Posterior vena cava (tissue), 2 donors: Measurements from ENCODE around the gene KREMEN1. TPM values are rescaled to one million over a fixed set of nuclear protein-coding genes. Genes with fewer than 3 reads are reported as not detected.
A peak's percentile ranks its signal among the peaks of the same experiment; 100 is the strongest.
"Not testable (repeated sequence)": the region's sequence is repeated elsewhere in the genome, so short reads cannot be mapped to it uniquely, and the experiment has no call there.

Experiments
- DNase-seq: peaks from one replicate; pipeline ENCODE4 v3.0.0-alpha.2; 2020; ENCODE audit warnings: low spot score
- intact Hi-C, 2 donors: fragments of 100-400 bp; cut with DNase I; formaldehyde crosslinking; loops; one replicate each; pipeline versions ENCODE4 v1.14.1 to v1.14.2; 2022 to 2023
- total RNA-seq, 2 donors: library from RNA; stranded (reverse); fragmentation: NEBNext Ultra II Directional; extraction: Animal tissue kit (Norgen Biotek cat#: 25700); gene quantifications; one replicate each; pipeline ENCODE4 v1.2.1, GENCODE V29; 2021
- donor health status: DM: yes; HTN: yes; CAD: no.
- donor health status: DM: yes; HTN: yes; CAD: no.

The KREMEN1 gene
- total RNA-seq, 2 donors from 2014 or later, result 13.7 to 22.2 TPM

DNA sequence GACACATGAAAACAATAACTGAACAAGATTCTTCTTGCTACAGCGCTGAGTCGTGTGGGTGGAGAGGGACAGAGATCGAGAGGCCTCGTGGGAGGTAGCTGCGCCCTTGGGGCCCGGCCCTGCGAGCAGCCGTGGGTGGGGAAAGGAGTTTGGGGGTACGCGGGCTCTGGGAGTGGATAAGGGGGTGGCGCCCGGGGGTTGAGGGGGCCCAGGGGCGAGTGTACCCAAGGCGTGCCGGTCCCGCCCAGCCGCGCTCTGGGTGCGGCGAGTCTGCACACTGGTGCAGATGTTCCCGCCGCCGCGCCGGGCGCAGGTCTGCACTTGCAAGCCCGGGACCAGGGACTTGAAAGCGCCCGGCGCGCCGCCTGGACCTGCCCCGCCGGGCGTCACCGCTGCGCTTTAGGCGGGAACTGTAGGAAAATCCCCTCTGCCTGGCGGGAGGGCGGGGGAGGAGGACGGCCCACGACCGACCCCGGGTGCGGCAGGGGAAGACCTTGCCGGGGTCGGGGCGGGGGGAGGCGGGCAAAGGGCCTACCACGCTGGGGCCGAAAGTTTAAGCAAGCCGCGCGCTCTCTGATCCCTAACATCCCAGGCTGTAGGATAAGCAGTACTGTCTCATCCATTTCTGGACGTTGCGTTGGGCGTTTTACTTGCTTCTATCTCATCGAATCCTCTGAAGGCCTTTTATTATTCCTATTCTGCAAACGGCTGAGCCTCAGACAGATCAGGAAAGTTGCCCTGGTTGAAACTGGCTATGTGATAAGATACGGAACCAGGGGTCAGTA lies 1.4 kb upstream of the KREMEN1 start:
- intact Hi-C loops, result no loop called here
- DNase-seq, result no peak

DNA sequence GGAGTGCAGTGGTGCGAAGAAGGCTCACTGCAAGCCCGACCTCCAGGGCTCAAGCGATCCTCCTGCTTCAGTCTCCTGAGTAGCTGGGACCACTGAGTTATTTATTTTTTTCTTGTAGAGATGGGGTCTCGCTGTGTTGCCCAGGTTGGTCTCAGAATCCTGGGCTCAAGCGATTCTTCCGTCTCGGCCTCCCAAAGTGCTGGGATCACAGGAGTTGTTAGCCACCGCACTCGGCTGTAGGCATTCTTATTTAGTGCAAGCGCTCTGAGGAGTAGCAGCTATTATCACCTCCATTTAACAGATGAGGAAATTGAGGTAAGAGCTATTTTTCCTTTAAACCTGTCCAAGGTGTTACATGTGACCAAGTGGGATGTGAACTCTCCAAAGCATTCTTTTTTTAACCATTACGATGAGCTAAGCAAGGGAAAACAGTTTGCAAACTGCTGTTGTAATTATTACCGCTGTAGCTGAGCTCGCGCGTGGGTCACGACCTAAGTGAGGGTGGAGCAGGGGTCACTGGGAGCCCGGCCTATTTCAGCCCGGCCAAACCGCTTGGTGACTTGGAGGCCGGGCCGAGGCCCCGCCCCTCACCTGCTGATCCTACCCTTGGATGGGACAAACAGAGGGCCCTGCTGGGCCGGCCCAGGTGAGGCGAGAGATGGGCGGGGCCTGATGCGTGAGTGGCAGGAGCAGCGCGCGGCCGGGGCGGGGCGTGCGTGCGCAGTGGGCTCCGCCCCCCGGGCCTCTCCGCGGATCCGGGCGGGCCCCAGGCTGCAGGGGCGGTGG lies 449 bp upstream of the KREMEN1 start:
- peak; percentile 94 for DNase-seq
- intact Hi-C loops, result no loop called here

GRCh38 chr22:29073618-29074275 lies 912 bp downstream of the KREMEN1 start:
- DNase-seq, result no peak
- intact Hi-C loops, result no loop called here

GRCh38 chr22:29074276-29074772 lies 1.5 kb downstream of the KREMEN1 start:
- intact Hi-C loops, result no loop called here
- no peak for DNase-seq

DNA sequence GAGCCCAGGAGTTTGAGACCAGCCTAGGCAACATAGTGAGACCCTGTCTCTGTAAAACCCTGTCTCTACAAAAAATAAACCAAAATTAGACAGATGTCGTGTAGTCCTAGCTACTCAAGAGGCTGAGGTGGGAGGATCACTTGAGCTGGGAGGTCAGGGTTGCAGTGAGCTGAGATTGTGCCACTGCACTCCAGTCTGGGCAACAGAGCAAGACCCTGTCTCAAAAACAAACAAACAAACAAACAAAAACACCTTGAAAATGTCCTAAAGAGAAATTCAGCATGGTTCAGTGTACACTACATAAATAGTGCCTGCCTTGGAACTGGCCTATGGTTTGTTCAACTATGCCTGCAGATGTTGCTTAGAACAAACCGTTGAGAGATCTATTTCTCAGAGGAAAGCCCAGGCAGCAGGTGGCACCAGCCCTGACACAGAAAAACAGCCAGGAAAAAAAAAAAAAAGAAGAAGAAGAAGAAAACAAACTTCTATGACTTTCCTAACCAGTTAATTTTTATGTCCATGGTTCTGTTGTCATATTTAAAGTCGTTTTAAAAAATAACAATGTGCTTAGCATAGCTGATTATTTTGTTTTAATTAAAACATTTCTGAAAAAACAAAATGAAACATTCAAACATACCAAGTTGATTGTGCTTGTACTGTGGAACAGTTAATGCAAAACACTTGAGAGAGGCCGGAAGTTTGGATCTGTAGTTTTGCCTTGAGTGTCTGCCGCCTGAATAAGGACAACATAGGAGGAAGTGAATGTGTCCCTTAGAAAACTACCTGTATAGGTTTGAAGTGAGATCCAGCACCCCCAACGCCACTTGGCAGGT lies 5.4 kb downstream of the KREMEN1 start:
- no peak for DNase-seq
- intact Hi-C loops, result no loop called here

GRCh38 chr22:29078869-29079207 lies 6.0 kb downstream of the KREMEN1 start:
- intact Hi-C loops, result no loop called here
- no peak for DNase-seq

GRCh38 chr22:29079218-29079901 lies 6.5 kb downstream of the KREMEN1 start:
- intact Hi-C loops, result no loop called here
- DNase-seq, result no peak

DNA sequence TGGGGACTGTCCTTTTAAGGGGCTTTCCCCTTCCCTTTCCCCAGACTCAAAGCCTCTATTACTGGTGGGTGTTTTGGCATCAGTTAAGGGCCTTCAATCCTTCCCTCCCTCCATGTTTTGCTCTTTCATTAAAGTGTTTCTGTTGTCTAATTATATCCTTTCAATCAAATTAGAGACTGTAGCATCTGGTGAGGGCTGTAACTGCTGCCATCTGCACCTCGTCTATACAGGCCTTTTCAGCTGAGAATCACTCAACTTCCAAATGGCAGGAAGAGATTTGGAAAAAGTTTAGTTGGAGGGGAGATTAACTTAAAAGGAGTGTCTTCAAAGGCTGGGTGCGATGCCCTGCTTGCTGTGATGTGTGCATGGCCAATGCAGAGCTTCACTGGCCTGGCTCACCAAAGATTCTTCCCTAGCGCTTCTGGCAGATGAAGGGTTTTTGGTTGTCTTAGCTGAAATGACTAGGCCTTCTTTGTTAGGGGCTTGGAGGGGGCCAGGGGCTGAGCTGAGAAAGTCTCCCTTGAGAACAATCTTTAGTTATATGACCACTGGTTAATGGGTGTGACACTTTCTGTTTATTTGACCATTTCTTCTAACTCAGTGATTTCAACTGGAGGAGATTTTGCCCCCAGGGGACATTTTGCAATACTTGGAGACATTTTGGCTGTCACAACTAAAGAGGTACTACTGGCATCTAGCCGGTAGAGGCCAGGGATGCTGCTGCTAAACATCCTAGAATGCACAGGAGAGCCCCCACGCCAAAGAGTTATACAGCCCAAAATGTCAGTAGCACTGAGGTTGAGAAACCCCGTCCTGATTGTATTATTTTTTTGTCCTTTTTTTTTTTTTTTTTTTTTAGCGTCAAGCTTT lies 7.5 kb downstream of the KREMEN1 start:
- intact Hi-C loops, result no loop called here
- DNase-seq, result no peak

DNA sequence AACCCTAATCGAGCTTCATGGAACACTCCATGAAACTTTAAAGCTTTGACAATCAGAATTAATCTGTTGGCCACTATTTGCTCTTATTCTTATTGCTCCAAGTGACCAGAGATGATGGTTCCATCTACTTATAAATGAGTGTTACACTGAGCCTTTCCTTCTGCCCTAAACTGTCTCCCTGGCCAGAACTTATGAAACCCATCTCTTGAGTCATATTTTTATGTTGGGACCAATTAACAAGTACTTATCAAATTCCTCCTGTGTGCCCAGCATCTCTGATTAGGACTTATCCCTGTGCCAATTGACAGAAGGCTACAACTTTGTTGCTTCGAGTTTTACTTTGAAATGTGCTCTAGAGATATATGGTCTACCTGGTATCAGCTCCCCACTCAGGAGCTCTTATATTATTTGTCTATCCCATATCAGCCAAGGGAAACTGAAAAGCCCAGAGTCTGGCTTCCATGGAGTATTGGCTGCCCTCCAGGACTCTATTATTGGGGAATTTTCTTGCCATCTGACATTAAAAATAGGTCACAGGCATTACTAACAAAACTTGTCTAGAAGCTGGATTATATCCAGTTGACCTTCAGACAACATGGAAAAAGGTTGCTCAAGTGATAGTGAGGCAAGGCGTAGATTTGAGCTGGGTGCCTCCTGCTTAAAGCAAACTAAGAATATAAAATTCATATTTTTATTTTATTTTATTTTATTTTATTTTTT lies 8.8 kb downstream of the KREMEN1 start:
- DNase-seq, result no peak
- intact Hi-C loops, result no loop called here

DNA sequence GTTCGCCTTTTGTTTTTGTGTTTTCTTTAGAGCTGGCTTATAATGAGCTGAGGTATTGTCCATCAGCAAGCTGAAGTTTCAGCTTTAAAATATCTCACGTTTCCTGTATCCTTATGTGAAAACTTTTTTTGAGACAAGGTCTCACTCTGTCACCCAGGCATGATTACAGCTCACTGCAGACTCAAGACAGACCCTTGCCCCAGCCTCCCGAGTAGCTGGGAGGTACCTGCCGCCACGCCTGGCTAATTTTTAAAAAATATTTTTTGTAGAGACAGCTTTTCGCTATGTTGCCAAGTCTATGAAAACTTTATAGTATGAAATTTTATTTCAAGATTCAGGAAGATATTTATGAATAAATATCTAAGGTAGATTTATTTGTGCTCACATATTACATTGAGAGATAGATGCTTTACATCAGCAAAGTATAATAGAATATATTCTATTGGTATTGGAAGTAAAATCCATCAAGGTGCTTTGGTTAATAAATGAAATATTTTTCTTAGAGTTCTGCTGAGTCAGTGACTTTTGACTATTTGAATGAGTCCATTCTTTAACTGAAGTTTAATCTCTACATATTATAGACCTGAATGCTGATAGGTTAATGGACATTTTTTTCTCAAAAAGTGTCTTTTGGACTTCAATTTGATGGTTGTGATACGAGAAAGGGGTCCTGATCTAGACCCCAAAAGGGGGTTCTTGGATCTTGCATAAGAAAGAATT lies 10.2 kb downstream of the KREMEN1 start:
- intact Hi-C loops, result no loop called here
- no peak for DNase-seq

DNA sequence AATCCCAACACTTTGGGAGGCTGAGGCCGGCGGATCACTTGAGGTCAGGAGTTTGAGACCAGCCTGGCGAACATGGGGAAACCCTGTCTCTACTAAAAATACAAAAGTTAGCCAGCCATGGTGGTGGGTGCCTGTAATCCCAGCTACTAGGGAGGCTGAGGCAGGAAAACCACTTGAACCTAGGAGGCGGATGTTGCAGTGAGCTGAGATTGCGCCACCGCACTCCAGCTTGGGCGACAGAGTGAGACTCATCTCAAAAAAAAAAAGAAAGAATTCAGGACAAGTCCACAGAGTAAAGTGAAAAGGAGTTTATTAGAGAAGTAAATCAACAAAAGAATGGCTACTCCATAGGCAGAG lies 10.7 kb downstream of the KREMEN1 start:
- DNase-seq, intact Hi-C loops: not testable (repeated sequence)

GRCh38 chr22:29083933-29084591 lies 11.2 kb downstream of the KREMEN1 start:
- DNase-seq, result no peak
- intact Hi-C loops, result no loop called here

DNA sequence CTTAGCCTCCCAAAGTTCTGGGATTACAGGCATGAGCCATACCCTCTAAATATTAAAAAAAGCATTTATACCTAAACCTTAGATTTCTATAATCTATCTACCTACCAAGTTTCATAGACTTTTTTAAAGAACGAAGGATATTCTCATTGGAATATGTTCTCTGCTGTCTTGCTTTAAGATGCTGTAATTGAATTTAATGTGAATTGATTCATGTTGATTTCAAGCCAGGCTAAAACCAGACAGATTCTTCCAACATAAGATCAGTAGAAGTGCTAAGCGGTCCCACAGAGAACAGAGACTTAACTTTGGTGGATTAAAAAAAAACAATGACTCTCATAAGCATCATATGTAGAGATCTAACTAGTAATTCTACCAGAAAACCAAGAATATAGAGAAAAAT lies 14.2 kb downstream of the KREMEN1 start:
- intact Hi-C loops, result no loop called here
- no peak for DNase-seq

DNA sequence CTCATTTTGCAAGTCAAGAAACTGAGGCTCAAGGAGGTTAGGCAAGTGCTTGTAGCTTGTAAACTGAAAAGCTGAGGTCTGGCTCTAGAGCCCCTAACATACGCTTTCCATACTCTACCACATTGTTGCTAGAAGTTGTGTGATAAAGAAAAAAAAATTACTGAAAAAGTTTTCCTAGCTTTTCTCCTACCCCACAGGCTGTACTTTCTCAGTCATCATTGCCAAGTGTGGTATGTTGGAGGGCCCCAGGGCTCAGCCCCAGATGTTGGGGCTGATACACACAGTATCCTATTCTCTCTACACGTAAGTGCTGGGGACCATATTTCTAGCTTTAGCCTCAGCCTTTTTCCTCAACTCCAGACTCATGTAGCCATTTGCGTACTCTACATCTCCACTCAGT lies 16.0 kb downstream of the KREMEN1 start:
- intact Hi-C loops, result no loop called here
- no peak for DNase-seq

DNA sequence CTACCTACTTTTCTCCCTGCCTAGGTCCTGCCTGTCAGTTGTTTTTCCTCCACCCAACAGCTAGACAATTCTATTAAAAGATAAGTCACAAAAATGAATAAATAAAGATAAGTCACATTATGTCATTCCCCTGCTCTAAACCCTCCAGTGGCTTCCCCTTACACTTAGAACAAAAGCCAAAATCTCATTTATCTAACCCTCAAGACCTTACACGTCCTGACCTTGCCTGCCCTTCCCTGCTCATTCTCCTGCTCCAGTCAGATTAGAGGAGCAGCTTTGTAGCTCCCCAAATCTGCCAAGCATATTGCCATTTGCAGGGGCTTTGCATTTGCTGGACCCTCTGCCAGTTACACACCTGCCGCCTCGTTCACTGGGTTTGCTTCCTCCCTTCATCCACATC lies 16.7 kb downstream of the KREMEN1 start:
- DNase-seq, result no peak
- intact Hi-C loops, result no loop called here

- intact Hi-C loops, result no loop called here
- no peak for DNase-seq
Observed at GRCh38 chr22:29090039-29090438, 17.2 kb downstream of the KREMEN1 start.
